ENCODE measurements around the gene POPDC2.
"Not testable (repeated sequence)": the region's sequence is repeated elsewhere in the genome, so short reads cannot be mapped to it uniquely, and the experiment has no call there.

Gene POPDC2

GRCh38 chr3:119679874-119680273 is 19.5 kb upstream of the POPDC2 start:
- Histone ChIP-seq H3K27me3 (no peaks in the 10 kb centered on the region), H3K4me1 (peaks cover 16% of the 10 kb centered on the region), H3K4me3 (ENCODE audit: low read depth, low read length) (no peak overlapping the region), H3K36me3 (peaks cover 9% of the 10 kb centered on the region), H3K9me3 (no peaks in the 10 kb centered on the region)
- TF ChIP-seq CTCF (IDR thresholded peaks at IDR 0.05; ENCODE audit: low read depth, low read length): no peak
- no peak for DNase-seq

DNA sequence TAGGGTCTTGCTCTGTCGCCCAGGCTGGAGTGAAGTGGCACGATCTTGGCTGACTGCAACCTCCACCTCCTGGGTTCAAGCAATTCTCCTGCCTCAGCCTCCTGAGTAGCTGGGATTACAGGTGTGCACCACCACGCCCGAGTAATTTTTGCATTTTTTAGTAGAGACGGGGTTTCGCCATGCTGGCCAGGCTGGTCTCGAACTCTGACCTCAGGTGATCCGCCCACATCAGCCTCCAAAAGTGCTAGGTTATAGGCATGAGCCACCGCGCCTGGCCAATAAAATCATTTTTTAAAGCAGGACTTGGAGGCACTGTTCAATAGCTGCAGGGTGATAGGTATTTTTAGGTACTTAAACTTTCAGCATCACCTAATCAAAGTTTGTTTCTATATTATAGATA is 17.8 kb upstream of the POPDC2 start:
- not testable (repeated sequence) for H3K9me3 ChIP-seq; H3K4me3 ChIP-seq (ENCODE audit: low read depth, low read length)

DNA sequence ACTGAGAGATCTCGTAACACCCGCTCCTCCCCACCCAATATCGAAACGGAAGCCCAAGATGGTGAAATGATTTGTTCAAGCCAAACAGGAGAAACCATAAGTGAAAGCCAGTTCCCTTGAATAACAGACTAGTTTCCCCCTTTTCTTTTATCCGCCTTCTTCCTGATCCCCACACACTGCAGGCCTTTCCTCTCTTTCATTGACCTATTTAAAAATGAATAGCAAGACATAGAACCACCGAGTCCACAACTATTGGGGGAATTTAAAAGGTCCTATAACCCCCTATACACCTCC is 17.2 kb upstream of the POPDC2 start:
- Histone ChIP-seq H3K4me1 (peaks cover 16% of the 10 kb centered on the region), H3K36me3 (peaks cover 32% of the 10 kb centered on the region), H3K9me3 (no peaks in the 10 kb centered on the region), H3K4me3 (ENCODE audit: low read depth, low read length) (peak overlapping the region; percentile 92), H3K27me3 (no peaks in the 10 kb centered on the region)
- DNase-seq: no peak
- no peak for TF ChIP-seq CTCF (IDR thresholded peaks at IDR 0.05; ENCODE audit: low read depth, low read length)

More for the DNA sequence above, 17.8 kb upstream of the POPDC2 start:
- not testable (repeated sequence) for DNase-seq, H3K27me3 ChIP-seq
- H3K36me3 ChIP-seq: peaks cover 25% of the 10 kb centered on the region
- peaks cover 16% of the 10 kb centered on the region for H3K4me1 ChIP-seq

DNA sequence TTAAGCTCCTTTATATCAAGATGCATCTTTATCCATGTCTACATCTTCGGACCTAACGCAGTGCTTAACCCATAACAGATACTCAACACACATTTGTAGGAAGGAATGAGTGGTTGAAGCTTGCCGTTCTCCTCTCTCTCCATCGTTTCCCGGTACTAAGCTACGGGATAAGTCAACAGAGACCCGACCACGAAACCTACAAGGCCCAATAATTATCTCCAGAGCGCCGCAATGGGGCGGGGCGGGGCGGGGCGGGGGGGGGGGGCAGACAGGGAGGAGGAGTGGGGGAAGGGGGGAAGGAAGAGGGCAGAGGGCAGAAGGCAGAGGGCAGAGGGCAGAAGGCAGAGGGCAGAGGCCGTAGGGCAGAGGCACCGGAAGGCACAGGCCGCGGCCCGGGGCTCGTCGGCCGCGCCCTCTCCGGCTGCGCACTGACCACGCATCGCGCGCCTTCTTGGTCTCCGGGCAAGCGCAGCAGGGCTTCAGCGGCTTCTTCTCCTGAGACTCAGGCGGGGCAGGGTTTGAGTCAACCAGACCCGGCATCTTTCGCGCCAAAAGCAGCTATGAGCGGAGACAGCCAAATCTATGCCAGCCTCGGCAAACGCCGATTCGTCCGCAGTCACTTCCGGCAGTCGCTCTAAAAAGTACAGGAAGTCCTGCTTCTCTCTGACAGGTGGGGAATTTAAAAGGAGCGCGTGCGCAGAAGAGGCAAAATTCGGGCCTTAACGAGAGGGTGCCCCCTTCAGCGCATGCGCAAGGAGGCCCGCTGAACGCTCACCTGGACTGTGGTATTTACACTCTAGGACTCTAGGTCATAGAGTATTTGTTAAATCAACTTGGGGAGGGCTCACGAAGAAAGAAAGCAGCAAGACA is 16.6 kb upstream of the POPDC2 start, which contains the start of gene COX17:
Gene COX17, minus strand, starts transcription at position 636 of the 870 bp plus-strand sequence. Its CDS starts 96 bp downstream, at position 540.
- peaks cover 16% of the 10 kb centered on the region for H3K4me1 ChIP-seq
- no peaks in the 10 kb centered on the region for H3K27me3 ChIP-seq
- H3K4me3 ChIP-seq (ENCODE audit: low read depth, low read length): peak within 1 kb of the TSS; percentile 92
- no peak for TF ChIP-seq CTCF (IDR thresholded peaks at IDR 0.05; ENCODE audit: low read depth, low read length)
- peak; percentile 86 for DNase-seq
- peaks cover 36% of the 10 kb centered on the region for H3K36me3 ChIP-seq
- no peaks in the 10 kb centered on the region for H3K9me3 ChIP-seq

DNA sequence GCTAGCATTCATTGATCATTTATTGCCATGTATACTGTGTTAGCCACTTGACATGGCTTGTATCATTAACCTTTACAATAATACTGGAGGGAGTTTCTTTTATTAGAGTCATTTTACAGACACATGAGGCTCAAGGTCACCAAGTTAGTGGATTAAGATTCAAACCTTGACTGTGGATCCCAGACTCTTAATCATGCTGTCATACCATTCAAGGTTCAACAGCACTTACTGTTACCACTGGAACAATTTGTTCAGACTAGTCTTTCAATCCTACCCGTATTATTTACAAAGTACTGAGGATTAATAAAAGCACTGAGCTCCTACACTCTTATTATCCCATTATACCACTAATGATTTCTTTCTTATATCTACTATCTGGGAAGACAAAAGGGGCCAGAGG is 15.6 kb upstream of the POPDC2 start:
- Histone ChIP-seq H3K36me3 (peaks cover 46% of the 10 kb centered on the region), H3K4me3 (ENCODE audit: low read depth, low read length) (peak overlapping the region; percentile 92), H3K9me3 (no peaks in the 10 kb centered on the region), H3K4me1 (peaks cover 16% of the 10 kb centered on the region), H3K27me3 (no peaks in the 10 kb centered on the region)
- no peak for DNase-seq
- TF ChIP-seq CTCF (IDR thresholded peaks at IDR 0.05; ENCODE audit: low read depth, low read length): no peak

- DNase-seq: no peak
- peaks cover 52% of the 10 kb centered on the region for H3K36me3 ChIP-seq
- peaks cover 16% of the 10 kb centered on the region for H3K4me1 ChIP-seq
- no peak for TF ChIP-seq CTCF (IDR thresholded peaks at IDR 0.05; ENCODE audit: low read depth, low read length)
- H3K9me3 ChIP-seq: no peaks in the 10 kb centered on the region
- H3K27me3 ChIP-seq: no peaks in the 10 kb centered on the region
- H3K4me3 ChIP-seq (ENCODE audit: low read depth, low read length): peak overlapping the region; percentile 92
Measured at GRCh38 chr3:119675188-119675874, 14.9 kb upstream of the POPDC2 start.

All from BE2C (cell line).